ENCODE results near the gene LDHA.

The LDHA gene

GRCh38 chr11:18457450-18457849 is 63.1 kb downstream of the LDHA start:
- H3K4me3 ChIP-seq (ENCODE audit: low read depth in 1 of 2, low read length in 1 of 2) = no peak overlapping the region
- no peaks in the 10 kb centered on the region for H3K36me3 ChIP-seq
- no peaks in the 10 kb centered on the region for H3K4me1 ChIP-seq (ENCODE audit: control insufficient read depth in 1 of 2, insufficient read depth in 1 of 2, low read depth in 1 of 2, low read length in 1 of 2)
- TF ChIP-seq CTCF (IDR thresholded peaks at IDR 0.05) = no peak
- peaks cover 19% of the 10 kb centered on the region for H3K27me3 ChIP-seq
- no peak overlapping the region for H3K27ac ChIP-seq
- H3K9me3 ChIP-seq = no peaks in the 10 kb centered on the region
